ENCODE data around the gene SLC30A9.

The SLC30A9 gene

DNA sequence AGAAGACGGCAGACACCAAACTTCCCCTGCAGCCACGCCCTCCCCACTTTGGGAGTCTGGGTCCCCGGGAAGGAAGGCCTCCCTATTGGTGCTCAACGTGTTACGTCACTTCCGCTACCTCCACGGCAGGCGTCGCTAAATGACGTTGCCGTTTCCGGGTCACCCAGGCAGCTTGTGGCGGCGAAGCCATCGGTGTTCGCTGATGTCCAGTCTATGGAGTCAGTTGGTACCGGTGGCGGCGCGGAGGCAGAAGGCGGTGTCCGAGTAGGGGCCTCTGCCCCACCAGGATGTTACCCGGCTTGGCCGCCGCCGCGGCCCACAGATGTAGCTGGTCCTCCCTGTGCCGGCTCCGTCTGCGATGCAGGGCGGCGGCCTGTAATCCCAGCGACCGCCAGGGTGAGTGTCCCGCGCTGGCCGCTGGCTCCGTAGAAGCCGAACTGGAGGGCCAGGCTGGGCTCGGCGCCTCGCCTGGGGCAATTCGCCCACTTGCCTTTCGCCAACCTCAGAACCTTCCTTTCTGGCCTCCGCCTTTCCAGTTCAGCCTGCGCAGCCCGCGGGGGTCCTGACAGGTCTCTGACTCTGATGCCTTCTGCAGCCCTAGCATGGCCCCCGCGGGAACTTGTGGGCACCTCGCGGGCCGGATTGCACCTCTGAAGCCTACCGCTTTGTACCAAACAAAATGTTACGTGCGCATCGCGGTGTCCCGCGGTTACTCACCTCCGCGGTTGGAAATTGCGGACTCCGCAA, at the start of gene SLC30A9:
SLC30A9 (plus strand) TSS at position 166 of the 747 bp plus-strand sequence; CDS start at position 288, 122 bp downstream.
- peak; percentile 97 for DNase-seq

DNA sequence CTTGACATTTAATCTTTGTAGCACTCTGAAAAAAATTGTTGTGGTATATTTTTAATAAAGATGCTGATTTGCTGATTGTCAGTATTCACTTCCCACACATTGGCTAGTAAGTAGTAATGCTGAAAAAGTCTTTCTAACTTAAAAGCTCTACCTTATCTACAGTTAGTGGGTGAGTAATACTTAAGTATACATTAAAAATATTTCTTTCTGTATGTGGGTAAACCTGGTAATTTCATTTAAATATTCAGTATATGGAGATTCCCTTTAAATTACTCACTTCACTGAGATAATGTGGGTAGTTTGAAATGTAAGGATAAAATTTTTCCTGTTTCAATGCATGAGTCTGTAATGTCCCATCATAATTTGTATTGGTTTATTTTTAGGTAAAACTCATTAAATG, 49.5 kb upstream of the SLC30A9 start:
- no peak for DNase-seq

DNA sequence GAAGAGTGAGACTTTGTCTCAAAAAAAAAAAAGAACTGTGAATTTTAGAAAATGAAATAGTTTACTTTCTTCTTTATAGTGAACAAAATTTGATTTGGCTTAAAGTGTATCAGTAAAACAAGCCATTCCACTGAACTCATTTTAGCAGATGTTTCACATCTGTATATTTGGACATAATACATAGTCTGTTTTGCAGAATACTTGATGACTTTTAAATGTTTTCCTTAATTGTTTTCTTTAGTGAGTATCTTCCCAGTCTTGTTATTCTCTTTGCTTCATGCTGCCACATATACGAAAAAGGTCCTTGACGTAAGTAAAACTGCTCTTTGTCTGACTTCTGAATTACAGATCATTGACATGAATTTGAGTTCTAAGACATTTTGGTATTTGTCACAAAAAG, 46.8 kb upstream of the SLC30A9 start:
- no peak for DNase-seq

DNA sequence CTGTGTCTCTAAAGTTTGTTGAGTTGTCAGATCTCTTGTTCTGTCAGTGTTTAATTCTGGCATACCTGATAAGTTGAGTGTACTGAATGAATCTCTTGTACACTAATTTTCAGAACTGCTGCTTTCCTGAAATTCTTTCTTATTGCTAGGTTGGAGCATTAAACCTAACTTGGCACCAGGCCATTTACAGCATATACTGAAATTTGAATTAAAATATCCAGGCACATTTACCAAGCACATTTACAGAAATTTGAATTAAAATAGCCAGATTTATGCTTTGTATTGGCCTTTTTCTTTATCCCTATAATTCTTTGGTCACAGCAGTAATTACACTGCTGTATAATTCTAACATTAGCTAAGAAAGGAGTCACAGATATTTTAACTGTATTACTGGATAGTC, 46.2 kb upstream of the SLC30A9 start:
- DNase-seq, result no peak

DNA sequence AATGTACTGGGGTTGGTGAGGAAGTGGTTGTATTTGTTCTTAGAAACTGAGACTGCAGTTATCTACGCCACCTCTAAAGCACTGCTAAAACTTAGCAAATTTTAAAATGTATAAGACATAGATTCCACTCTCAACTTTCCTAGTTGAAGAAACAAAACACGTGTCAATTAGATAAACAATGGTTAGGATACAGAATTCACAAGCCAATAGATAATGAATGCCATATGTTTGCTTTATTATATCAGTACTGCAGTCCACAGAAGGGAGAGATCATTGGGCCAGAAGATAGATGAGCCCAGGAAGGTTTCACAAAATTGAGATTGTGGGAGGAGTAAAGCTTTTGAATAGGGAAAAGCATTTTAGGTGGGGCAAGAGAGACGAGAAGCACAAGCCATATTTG, 40.8 kb upstream of the SLC30A9 start:
- no peak for DNase-seq

DNA sequence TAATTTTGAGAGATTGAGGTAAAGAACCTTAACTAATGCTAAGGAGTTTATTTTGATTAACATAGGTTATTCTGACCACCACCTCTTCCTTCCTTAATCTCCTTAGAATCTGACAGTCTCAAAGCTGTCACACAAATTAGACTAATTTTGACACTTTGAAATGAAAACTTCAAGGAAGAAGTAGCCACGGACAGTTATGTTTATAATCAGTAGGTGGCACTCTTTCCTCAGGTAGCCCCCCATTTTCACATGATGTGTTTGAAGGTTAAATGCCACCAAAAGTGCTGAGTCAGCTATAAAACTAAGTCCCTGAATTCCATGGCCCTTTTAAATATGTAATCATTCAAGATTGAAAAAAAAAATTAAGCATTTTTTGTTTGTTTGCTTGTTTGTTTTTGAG, 32.7 kb upstream of the SLC30A9 start:
- no peak for DNase-seq

DNA sequence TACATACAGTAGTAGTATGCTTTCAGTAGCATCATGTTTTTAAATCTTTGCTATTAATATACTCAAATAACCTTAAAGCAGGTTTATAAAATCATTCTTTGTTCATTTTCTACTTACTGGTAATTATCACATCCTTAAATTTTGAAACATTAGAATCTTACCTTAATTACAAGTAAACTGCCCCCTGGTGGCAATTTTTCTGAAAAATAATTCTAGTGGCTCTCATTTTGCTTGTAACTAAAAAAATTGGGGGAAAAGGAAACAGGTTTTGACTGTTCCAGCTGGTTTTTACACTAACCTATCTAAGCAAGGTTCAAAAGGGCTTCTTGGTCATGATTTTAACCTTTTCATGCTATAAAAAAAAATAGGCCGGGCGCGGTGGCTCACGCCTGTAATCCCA, 27.2 kb upstream of the SLC30A9 start:
- DNase-seq, result no peak

DNA sequence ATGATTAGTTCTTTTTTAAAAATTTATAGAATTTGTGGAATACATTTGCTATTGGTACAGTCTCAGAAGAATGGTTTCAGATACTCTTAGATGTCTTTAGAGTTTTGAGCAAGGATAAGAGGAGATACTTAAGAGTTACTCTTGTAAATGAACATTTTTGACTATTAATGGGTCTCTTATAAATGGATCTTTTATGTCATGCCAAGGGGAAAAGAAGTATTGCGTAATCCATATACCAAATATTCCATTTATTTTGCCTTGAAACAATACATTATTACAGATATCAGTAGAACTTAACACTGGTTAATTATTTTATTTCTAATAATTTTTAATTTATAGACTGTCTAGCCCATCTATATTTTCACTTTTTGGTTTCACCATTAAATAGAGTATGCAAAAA, 25.9 kb upstream of the SLC30A9 start:
- no peak for DNase-seq

DNA sequence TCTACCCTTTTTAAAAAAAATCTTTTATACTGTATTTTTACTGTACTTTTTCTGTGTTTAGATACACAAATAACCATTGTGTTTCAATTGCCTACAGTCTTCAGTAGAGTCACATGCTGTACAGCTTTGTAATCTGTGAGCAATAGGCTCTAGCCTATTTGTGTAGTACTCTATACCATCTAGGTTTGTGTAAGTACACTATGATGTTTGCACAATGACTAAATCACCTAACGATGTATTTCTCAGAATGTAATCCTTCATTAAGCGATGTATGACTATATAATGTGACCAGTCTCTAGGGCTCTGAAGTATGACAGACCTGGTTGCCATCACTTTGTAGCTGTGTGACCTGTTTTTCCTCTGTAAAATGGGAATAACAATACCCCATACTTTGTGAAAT, 22.9 kb upstream of the SLC30A9 start:
- no peak for DNase-seq

DNA sequence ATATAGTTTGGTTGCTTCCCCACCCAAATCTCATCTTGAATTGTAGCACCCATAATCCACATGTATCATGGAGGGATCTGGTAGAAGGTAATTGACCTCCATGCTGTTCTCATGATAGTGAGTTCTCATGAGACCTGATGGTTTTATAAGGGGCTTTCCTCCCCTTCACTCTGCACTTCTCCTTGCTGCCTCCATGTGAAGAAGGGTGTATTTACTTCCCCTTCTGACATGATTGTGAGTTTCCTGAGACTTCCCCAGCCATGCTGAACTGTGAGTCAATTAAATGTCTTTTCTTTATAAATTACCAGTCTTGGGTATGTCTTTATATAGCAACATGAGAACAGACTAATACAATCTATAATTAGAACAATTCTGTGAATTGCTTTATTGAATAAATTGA, 20.7 kb upstream of the SLC30A9 start:
- no peak for DNase-seq

DNA sequence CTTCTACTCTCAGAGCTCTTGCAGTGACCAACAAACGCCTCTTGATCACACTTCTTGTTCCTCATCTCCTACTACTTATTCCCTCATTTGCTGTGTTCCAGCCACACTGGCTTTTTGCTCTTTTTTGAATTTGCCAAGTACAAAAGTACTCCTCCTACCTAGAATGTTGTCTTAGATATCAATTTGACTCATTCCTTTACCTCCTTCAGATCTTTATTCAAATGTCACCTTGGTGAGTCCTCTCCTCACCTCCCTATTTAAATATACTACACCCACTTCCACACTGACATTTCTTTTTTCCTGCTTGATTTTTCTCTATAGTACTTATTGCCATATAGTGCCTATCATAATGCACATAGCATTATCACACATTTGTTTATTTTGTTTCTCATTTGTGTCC, 15.0 kb upstream of the SLC30A9 start:
- no peak for DNase-seq

DNA sequence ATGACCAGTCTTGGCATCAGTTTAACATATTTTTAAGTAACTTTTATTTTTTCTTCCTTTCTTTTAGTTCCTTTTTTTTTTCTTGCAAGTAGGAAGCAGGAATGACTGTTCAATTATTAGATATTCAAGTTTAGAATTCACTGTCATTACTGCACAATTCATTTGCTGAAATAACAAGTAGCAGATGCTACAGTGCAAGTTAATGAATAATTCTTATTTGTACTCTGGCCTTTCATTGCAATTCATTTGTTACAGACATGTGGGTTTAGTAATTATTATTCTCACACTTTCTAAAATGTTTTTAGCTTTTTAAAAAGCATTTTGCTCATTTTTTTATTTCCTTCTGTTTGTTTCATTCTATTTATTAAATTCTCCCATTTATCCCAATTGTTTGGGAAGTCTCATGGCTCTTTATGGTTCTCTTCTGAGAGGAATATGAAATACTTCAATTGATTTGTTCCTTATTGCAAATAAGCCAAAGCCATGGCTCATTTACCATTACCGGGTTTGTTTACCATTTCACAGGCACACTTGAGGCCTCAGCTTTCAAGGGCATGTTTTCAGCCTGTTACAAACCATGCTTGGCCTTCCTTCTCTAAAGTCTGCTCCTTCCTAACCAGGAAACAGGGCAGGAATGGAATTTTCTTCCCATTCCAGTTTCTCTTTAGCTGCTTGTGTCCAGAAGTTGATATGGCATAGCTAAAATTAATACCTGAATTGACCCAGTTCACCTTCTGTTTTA, 13.4 kb upstream of the SLC30A9 start:
- no peak for DNase-seq

DNA sequence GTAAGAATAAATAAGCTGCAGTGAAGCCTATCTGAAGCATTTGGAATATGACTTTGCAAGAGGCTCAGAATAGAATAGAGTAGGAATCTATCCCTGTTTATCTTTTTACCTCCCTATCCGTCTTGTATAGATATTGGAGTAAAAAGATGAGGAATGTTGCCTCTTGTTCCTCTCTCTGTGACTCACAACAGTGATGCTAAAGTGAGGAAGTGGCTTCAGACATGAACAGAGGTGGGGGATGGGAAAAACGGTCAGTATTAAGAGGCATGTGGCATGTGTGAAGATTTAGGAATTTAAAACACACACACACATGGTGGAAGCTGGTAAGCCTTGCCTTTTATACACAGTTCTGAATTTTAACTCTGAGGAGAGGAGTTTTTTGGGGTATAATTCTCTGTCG, 12.6 kb upstream of the SLC30A9 start:
- no peak for DNase-seq

DNA sequence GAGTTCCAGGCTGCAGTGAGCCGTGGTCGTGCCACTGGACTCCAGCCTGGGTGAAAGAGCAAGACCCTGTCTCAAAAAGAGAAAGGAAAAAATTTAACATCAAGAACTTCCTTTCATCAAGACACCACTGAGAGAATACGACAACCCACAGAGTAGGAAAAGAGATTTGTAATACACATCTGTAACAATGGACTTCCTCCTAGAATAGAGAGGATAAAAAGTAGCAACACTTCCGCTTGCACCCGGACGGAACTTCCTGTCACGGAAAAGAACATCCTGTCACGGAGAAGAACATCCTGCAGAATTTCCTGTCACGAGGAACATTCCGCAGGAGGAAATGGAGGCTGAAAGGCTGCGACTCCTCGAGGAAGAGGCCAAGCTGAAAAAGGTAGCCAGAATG, 8.9 kb upstream of the SLC30A9 start, which contains the start of gene DCAF4L1:
DCAF4L1 (plus strand) TSS at position 301 of the 400 bp plus-strand sequence; CDS start at position 338, 37 bp downstream.
- DNase-seq, result no peak

DNA sequence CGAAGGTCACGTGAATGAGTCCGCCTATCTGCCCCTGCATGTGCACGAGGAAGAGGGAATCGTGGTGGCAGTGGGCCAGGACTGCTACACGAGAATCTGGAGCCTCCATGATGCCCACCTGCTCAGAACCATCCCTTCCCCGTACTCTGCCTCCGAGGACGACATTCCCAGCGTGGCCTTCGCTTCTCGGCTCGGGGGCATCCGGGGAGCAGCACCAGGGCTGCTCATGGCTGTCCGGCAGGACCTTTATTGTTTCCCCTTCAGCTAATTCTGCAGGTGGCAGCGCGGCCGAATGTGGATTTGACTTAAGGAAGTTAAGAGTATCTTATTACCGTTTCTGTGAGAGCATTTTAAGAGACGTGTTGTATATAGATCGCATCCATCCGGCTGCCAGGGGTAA, 7.6 kb upstream of the SLC30A9 start:
- no peak for DNase-seq

DNA sequence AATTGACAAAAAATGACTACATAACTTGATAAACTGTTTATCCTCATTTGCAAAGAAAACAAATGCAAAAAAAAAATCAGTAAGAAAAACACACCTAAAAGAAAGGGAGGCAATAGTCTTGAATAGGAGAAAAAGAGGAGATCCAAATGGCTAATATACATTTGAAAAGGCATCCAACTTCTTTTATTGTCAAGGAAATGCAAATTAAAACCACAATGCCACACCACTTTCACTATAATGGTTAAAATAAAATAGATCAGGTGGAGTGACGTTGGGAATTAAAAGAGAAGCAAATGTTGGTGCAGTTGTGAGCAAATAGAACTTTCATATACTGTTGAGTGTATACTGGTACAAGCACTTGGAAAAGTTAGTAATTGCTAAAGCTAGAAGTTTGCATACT, 5.2 kb upstream of the SLC30A9 start:
- DNase-seq, result no peak

DNA sequence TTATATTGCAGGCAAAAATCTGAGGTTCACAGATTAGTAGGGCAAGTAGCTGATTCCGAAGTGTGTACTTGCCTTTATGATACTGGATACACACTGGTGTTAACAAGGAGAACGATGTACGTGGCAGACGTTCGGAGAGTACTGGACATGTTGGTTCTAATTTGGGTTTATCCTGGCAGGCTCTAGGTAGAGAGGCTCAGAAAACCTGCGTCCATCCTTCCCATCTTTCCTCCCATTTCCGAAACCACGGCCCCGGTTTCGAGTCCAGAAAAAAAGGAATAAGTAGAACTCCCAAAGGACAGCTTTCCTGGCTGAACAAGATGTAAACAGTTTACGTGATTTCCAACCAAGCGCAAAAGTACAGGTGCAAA, 351 bp upstream of the SLC30A9 start:
- no peak for DNase-seq

DNA sequence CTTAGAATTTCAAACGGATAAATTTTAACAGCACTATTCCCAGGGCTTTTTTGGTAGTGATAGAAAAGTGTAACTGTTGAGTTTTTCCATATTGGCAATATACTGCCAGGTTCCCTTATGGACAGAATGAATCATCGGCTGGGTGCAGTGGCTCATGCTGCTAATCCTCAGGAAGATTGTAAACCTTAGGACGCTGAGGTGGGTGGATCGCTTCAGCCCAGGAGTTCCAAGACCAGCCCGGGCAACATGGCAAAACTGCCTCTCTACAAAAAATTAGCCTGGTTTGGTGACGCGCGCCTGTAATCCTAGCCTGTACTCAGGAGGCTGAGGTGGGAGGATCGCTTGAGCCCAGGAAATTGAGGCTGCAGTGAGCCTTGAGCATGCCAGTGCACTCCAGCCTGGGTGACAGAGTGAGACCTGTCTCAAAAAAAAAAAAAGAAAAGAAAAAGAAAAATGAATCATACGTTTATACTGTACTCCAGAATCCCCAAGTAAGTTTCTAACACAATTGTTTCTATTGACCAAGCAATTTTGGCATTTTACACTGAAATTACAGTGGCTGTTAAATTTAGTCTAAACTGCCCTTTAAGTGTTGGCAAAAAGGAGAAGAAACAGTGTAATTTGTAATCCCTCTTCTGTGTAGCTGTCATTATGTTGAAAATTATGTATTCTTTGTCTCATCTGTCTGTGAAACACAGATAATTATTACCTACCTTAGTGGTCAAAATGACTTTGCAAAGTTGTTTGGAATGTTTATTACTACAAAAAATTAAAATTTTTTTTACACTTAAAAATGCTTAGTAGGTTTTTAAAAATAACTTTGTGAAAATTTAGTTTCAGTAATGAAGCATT, 1.8 kb downstream of the SLC30A9 start:
- peak; percentile 58 for DNase-seq

DNA sequence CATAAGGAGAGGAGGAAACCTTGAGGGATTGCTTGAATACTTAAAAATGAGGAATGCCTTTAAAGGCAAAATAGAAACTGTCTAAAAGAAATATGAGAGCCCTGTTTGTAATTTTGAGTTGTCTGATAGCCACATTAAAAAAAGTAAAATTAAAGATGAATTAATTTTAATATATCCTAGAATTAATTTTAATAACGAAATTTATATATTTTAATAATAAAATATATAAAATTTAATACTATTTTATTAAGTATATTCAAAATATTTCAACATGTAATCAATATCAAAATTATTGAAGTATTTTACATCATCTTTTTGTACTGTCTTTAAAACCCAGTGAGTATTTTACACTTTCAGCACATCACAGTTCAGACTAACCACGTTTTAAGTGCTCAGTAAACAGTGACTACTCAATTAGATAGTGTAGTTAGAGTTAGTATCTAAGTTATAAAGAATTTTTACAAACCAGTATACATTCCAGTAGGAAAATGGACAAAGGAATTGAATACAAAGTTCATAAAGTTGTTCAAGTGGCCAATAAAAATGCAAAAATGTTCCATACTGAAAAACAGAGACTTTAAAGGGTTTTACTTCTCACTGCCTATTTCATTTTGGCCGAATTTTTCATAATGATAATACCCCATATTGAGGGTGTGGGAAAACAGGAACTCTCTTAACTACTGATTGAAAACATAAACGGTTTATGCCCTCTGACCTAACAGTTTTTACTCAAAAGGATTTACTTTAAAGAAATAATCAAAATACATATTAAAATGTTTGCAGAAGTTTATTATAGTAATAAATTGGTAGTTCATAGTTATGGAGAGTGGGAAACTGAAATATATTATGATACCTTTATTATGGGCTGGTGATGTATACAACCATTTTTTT, 2.9 kb downstream of the SLC30A9 start:
- no peak for DNase-seq

DNA sequence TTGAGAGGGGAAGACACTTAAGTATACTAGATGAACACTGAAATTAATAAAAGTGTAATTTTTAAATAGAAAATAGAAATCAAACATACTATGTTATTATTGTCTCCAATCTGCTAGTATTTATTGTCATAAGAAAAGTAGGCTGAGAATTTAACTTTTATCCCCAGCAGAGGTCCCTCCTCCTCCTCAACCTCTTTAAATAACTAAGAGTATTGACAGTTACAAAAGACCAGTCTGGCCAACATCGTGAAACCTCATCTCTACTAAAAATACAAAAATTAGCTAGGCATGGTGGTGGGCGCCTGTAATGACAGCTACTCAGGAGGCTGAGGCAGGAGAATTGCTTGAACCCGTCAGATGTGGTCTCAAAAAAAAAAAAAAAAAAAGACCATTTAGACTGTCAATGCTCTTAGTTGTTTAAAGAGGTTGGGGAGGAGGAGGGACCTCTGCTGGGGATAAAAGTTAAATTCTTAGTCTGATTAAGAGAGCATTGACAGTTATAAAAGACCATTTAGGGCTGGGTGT, 4.2 kb downstream of the SLC30A9 start:
- DNase-seq, result no peak

DNA sequence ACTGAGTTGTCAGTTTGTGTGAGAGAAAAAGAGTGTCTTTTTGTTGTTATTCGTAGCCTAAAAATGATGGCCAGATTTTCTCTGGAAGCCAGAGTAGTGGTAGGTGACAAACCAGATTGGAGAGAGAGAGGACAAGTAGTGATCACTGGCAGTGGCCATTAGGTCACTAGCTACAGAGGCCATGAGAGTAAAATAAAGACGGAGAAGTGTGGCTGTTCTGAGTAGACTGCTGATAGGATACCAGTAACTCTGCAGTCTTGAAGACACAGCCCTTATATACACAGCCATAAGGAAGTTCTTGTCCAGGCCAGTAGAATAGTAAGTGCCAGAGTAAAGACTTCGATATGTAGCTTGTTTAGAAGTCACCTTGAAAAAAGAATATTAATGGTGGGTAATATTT, 7.7 kb downstream of the SLC30A9 start:
- no peak for DNase-seq

DNA sequence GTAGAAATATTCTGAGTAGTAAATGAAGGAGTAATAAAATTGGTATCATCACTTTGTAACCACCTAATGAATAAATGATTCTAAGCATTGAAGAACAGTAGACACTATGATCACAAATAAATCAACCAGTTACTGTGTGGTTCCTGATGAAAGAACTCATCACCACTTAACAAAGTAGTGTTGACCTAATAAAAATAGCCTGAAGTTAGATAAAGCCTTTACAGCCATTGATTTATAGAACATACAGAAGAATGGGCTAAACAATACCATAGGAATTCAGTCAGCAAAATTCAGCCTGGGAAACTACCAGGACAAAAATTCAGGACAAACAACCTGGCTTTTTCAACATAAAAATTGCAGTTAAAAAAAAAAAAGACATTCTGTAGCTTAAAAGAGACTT, 9.0 kb downstream of the SLC30A9 start:
- DNase-seq, result no peak
